Chondrocyte (in vitro differentiated cells): ENCODE measurements around the gene AQR. TPM values are rescaled to one million over a fixed set of nuclear protein-coding genes. Genes with fewer than 3 reads are reported as not detected.

Experiments used
- DNase-seq: peaks from one replicate; pipeline ENCODE4 v3.0.0; 2021; ENCODE audit warnings: mixed read lengths, low spot score
- H3K27ac Mint-ChIP-seq: one replicate; pipeline ENCODE4 v1.8.0; 2021; ENCODE audit warnings: mild to moderate bottlenecking, moderate library complexity, mixed read lengths; ENCODE audit not compliant: unreplicated experiment
- H3K27me3 Mint-ChIP-seq: 2 replicates; pipeline ENCODE4 v1.8.0; 2021; ENCODE audit warnings: low read depth, mixed read lengths
- H3K36me3 Mint-ChIP-seq: 2 replicates; pipeline ENCODE4 v1.8.0; 2021; ENCODE audit warnings: low read depth, mixed read lengths
- H3K4me1 Mint-ChIP-seq: 2 replicates; pipeline ENCODE4 v1.8.0; 2021; ENCODE audit warnings: low read depth, mild to moderate bottlenecking, mixed read lengths
- H3K4me3 Mint-ChIP-seq: one replicate; pipeline ENCODE4 v1.8.0; 2021; ENCODE audit warnings: mild to moderate bottlenecking, moderate library complexity, mixed read lengths; ENCODE audit not compliant: unreplicated experiment
- H3K9me3 Mint-ChIP-seq: 2 replicates; pipeline ENCODE4 v1.8.0; 2021; ENCODE audit warnings: low read depth, mixed read lengths
- CTCF ChIP-seq: fragments of 200-600 bp; sonication (generic); IDR thresholded peaks from 2 replicates; pipeline ENCODE4 v1.5.0; 2021; ENCODE audit warnings: antibody characterized with exemption, mild to moderate bottlenecking, moderate library complexity
- total RNA-seq: library from RNA; stranded (reverse); gene quantifications from 3 replicates; pipeline ENCODE4 v1.2.1, GENCODE V29; 2021

The AQR gene
- total RNA-seq, 1 donor from 2014 or later, result 18.2 TPM

GRCh38 chr15:34865531-34865930 is 104.0 kb downstream of the AQR start:
- Mint-ChIP-seq H3K4me3 (no peak overlapping the region), H3K36me3 (peaks cover 27% of the 10 kb centered on the region), H3K27me3 (no peaks in the 10 kb centered on the region), H3K9me3 (peaks cover 9% of the 10 kb centered on the region), H3K27ac (no peak overlapping the region), H3K4me1 (no peaks in the 10 kb centered on the region)
- no peak for TF ChIP-seq CTCF
- no peak for DNase-seq

DNA sequence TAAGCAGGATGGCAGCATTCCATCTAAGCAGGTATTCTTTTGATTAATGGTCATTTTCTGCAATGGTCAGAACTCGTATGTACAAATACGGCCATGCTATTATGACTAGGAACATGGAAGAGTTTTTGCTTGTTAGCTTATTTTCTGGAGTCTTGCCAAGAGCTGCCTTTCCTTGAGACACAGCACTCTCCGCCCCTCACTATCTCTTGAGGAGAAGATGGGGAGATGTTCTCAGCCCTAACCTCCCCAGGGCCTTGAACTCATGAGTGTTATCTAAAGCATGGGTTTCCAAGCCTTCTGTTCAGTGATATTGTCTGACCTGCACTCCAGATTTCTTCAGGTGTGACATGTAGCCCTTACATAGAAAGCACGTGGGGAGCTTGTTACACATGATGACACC is 108.3 kb downstream of the AQR start:
- no peak overlapping the region for H3K4me3 Mint-ChIP-seq
- peaks cover 32% of the 10 kb centered on the region for H3K36me3 Mint-ChIP-seq
- H3K27me3 Mint-ChIP-seq, result no peaks in the 10 kb centered on the region
- no peak for TF ChIP-seq CTCF
- no peaks in the 10 kb centered on the region for H3K4me1 Mint-ChIP-seq
- H3K27ac Mint-ChIP-seq, result no peak overlapping the region
- DNase-seq, result no peak
- no peaks in the 10 kb centered on the region for H3K9me3 Mint-ChIP-seq

- DNase-seq, result no peak
- Mint-ChIP-seq H3K4me3 (no peak overlapping the region), H3K27me3 (no peaks in the 10 kb centered on the region), H3K9me3 (no peaks in the 10 kb centered on the region), H3K4me1 (peaks cover 21% of the 10 kb centered on the region), H3K36me3 (peaks cover 27% of the 10 kb centered on the region), H3K27ac (peak overlapping the region; percentile 45)
- no peak for TF ChIP-seq CTCF
Observed at GRCh38 chr15:34855893-34856292, 113.6 kb downstream of the AQR start.

GRCh38 chr15:34855413-34855812 is 114.1 kb downstream of the AQR start:
- no peak for DNase-seq
- Mint-ChIP-seq H3K4me1 (peaks cover 21% of the 10 kb centered on the region), H3K36me3 (peaks cover 27% of the 10 kb centered on the region), H3K27ac (no peak overlapping the region), H3K27me3 (no peaks in the 10 kb centered on the region), H3K9me3 (no peaks in the 10 kb centered on the region), H3K4me3 (no peak overlapping the region)
- TF ChIP-seq CTCF, result no peak

DNA sequence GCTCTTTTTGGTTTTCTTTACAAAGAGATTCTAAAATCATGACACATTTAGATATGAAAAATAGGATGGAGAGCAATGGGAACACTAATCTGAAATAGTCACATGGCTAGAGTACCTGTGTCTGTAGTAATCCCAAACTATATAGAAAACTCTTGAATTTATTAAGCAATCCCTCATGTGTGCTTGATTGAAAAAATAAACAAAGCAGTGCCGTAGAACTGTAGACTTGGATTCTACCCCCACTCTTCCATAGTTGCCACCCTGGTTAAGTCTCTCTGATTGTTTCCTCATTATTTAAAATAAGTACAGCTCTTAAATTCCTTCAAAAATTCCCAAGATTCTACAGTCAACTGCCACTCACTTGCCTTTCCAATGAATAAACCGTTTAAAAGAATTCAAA is 115.3 kb downstream of the AQR start:
- peaks cover 21% of the 10 kb centered on the region for H3K4me1 Mint-ChIP-seq
- H3K36me3 Mint-ChIP-seq, result peaks cover 23% of the 10 kb centered on the region
- H3K27ac Mint-ChIP-seq, result no peak overlapping the region

More for the DNA sequence above, 115.3 kb downstream of the AQR start:
- no peak for DNase-seq
- TF ChIP-seq CTCF, result no peak
- peaks cover 1% of the 10 kb centered on the region for H3K9me3 Mint-ChIP-seq
- no peak overlapping the region for H3K4me3 Mint-ChIP-seq
- no peaks in the 10 kb centered on the region for H3K27me3 Mint-ChIP-seq
